Activated naive CD8-positive, alpha-beta T cell treated with anti-CD3 and anti-CD28 coated beads, Interleukin-2, amount 50 U/mL, for 16 hours (primary cell): ENCODE data around the gene PAPLN.
"Not testable (repeated sequence)": the region's sequence is repeated elsewhere in the genome, so short reads cannot be mapped to it uniquely, and the experiment has no call there.

Source experiments
- DNase-seq: peaks from one replicate; pipeline ENCODE4 v3.0.0-alpha.2; 2020; ENCODE audit warnings: low read depth, low spot score

Gene PAPLN

GRCh38 chr14:73289729-73290128 lies 52.4 kb downstream of the PAPLN start:
- DNase-seq = no peak

- no peak for DNase-seq
Observed at GRCh38 chr14:73290279-73290678, 53.0 kb downstream of the PAPLN start.

GRCh38 chr14:73293782-73294781 lies 56.8 kb downstream of the PAPLN start:
- no peak for DNase-seq

GRCh38 chr14:73295198-73295796 lies 58.0 kb downstream of the PAPLN start:
- no peak for DNase-seq

GRCh38 chr14:73305499-73305898 lies 68.2 kb downstream of the PAPLN start:
- no peak for DNase-seq

GRCh38 chr14:73307261-73307660 lies 70.0 kb downstream of the PAPLN start:
- no peak for DNase-seq

- not testable (repeated sequence) for DNase-seq
Observed at GRCh38 chr14:73309207-73309606, 71.9 kb downstream of the PAPLN start.

GRCh38 chr14:73311708-73312030 lies 74.4 kb downstream of the PAPLN start:
- no peak for DNase-seq

- DNase-seq = no peak
Observed at GRCh38 chr14:73312687-73313086, 75.4 kb downstream of the PAPLN start.

GRCh38 chr14:73313151-73313550 lies 75.8 kb downstream of the PAPLN start:
- DNase-seq = no peak

- DNase-seq = no peak
Observed at GRCh38 chr14:73323896-73324399, 86.6 kb downstream of the PAPLN start.
